ENCODE measurements around the gene ATXN3. TPM values are rescaled to one million over a fixed set of nuclear protein-coding genes. Genes with fewer than 3 reads are reported as not detected.

The ATXN3 gene
- polyA plus RNA-seq, 2 of the 4 experiments (the other 2 are of a cell fraction): 23.8 to 41.8 TPM

DNA sequence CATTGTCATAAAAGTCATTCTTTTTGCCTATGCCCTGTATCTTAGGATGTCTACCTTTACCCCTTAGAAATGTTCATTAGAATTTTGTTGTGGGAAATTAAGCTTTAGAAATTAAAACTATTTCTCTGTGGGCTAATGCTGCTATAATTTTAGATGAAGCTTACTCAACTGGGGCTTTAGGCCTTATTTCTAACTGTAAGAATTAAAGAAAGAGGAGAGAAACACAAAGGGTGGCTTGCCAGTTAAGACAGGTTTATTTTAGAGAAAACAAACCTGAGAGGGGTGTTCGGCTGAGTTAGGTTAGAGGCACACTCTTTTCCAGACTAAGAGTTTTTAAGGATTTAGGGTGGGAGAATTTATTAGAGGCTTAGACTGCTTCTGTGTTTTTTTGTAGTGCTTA is 72.9 kb downstream of the ATXN3 start:
- ATAC-seq: no peak
- Histone ChIP-seq H3K4me2 (no peak overlapping the region), H3K9me3 (no peaks in the 10 kb centered on the region), H3K4me3 (no peak overlapping the region), H3K27ac (no peak overlapping the region), H3K4me1 (peaks cover 12% of the 10 kb centered on the region)
- CTCF ChIA-PET: interaction anchor here (0.6 to 2.1 kb wide), 3 partner anchors 12 to 37 kb away, joined by 3 to 5 read pairs (median 5); no protein-coding TSS in a partner anchor
- WGBS (ENCODE audit: missing lambda C conversion rate): 100% methylated on average over 1 of the region's 1 CpG
- no peak for DNase-seq (ENCODE audit: low read depth in 1 of 2, low spot score in 1 of 2)
- TF ChIP-seq PHF8 (IDR thresholded peaks at IDR 0.05; ENCODE audit: borderline replicate concordance, low read depth) (no peak), TP53 (CRISPR knock-in tag; IDR thresholded peaks at IDR 0.05) (no peak), PBX3 (IDR thresholded peaks at IDR 0.05) (no peak), HOXB5 (CRISPR knock-in tag; IDR thresholded peaks at IDR 0.05) (no peak), FOXS1 (CRISPR knock-in tag; IDR thresholded peaks at IDR 0.05) (no peak), CHD4 (IDR thresholded peaks at IDR 0.05; ENCODE audit: borderline replicate concordance) (no peak), SMC3 (IDR thresholded peaks at IDR 0.05) (no peak), JUN (IDR thresholded peaks at IDR 0.05) (no peak), ZFP36 (IDR thresholded peaks at IDR 0.05; ENCODE audit: borderline replicate concordance, partially characterized antibody) (no peak), RAD21 (conservative IDR thresholded peaks at IDR 0.05 in 1 of 2, IDR thresholded peaks at IDR 0.05 in 1 of 2) (no peak), RNF2 (IDR thresholded peaks at IDR 0.05; ENCODE audit: borderline replicate concordance, low read depth) (no peak)
- TF ChIP-seq, protein P1, sequence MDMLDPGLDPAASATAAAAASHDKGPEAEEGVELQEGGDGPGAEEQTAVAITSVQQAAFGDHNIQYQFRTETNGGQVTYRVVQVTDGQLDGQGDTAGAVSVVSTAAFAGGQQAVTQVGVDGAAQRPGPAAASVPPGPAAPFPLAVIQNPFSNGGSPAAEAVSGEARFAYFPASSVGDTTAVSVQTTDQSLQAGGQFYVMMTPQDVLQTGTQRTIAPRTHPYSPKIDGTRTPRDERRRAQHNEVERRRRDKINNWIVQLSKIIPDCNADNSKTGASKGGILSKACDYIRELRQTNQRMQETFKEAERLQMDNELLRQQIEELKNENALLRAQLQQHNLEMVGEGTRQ (IDR thresholded peaks at IDR 0.05): no peak
- TF ChIP-seq, protein P2, sequence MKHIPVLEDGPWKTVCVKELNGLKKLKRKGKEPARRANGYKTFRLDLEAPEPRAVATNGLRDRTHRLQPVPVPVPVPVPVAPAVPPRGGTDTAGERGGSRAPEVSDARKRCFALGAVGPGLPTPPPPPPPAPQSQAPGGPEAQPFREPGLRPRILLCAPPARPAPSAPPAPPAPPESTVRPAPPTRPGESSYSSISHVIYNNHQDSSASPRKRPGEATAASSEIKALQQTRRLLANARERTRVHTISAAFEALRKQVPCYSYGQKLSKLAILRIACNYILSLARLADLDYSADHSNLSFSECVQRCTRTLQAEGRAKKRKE (CRISPR knock-in tag; IDR thresholded peaks at IDR 0.05; ENCODE audit: low read depth): no peak
- TF ChIP-seq, protein P3, sequence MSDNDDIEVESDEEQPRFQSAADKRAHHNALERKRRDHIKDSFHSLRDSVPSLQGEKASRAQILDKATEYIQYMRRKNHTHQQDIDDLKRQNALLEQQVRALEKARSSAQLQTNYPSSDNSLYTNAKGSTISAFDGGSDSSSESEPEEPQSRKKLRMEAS (IDR thresholded peaks at IDR 0.05): no peak
- no peak for FAIRE-seq
- POLR2A ChIA-PET: no interaction called here

DNA sequence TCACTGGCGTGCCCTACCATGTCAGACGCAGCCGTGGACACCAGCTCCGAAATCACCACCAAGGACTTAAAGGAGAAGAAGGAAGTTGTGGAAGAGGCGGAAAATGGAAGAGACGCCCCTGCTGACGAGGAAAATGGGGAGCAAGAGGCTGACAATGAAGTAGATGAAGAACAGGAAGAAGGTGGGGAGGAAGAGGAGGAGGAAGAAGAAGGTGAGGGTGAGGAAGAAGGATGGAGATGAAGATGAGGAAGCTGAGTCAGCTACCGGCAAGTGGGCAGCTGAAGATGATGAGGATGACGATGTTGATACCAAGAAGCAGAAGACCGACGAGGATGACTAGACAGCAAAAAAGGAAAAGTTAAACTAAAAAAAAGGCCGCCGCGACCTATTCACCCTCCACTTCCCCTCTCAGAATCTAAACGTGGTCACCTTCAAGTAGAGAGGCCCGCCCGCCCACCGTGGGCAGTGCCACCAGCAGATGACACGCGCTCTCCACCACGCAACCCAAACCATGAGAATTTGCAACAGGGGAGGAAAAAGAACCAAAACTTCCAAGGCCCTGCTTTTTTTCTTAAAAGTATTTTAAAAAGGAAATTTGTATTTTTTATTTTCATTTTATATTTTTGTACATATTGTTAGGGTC is 79.7 kb downstream of the ATXN3 start:
- FAIRE-seq: no peak
- no peak for ATAC-seq
- CTCF ChIA-PET: no interaction called here
- TF ChIP-seq, protein P4, sequence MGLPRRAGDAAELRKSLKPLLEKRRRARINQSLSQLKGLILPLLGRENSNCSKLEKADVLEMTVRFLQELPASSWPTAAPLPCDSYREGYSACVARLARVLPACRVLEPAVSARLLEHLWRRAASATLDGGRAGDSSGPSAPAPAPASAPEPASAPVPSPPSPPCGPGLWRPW (IDR thresholded peaks at IDR 0.05): no peak
- TF ChIP-seq RNF2 (IDR thresholded peaks at IDR 0.05; ENCODE audit: borderline replicate concordance, low read depth) (no peak), REST (IDR thresholded peaks at IDR 0.05) (no peak), HOXB5 (CRISPR knock-in tag; IDR thresholded peaks at IDR 0.05) (no peak), HOXB13 (CRISPR knock-in tag; IDR thresholded peaks at IDR 0.05; ENCODE audit: low read depth) (no peak), ZFP36 (IDR thresholded peaks at IDR 0.05; ENCODE audit: borderline replicate concordance, partially characterized antibody) (no peak), NFE2L2 (conservative IDR thresholded peaks at IDR 0.05; ENCODE audit: low read length) (no peak), MAFK (IDR thresholded peaks at IDR 0.05; ENCODE audit: partially characterized antibody) (no peak), MAZ (IDR thresholded peaks at IDR 0.05; ENCODE audit: borderline replicate concordance, low read depth, low read length) (no peak), CHD4 (IDR thresholded peaks at IDR 0.05; ENCODE audit: borderline replicate concordance) (no peak)
- H3K9me3 ChIP-seq: no peaks in the 10 kb centered on the region
- H3K27ac ChIP-seq: no peak overlapping the region
- 0 out of 3 replicates have a peak, but pooled peaks cover 3% of the 10 kb centered on the region for H3K4me1 ChIP-seq
- H3K4me2 ChIP-seq: no peak overlapping the region
- POLR2A ChIA-PET: no interaction called here
- WGBS (ENCODE audit: missing lambda C conversion rate): 95% methylated on average over 21 of the region's 21 CpGs
- H3K4me3 ChIP-seq: no peak overlapping the region
- DNase-seq (ENCODE audit: low read depth in 1 of 2, low spot score in 1 of 2): no peak

Measured in A549 (cell line).